RWPE2 (cell line): ENCODE data around the gene LILRA6.

ENCODE experiments used
- ATAC-seq: fragments of 200-7000 bp; cut with Tn5 transposase; 3 replicates; pipeline ENCODE4 v1.9.1; 2021; ENCODE audit warnings: low read depth
- DNase-seq: peaks from one replicate; pipeline ENCODE4 v3.0.0-alpha.2; 2020; ENCODE audit warnings: low spot score
- H3K27ac ChIP-seq: fragments of 450-650 bp; 2 replicates; pipeline ENCODE4 v1.5.1; 2017; ENCODE audit warnings: mild to moderate bottlenecking; ENCODE audit not compliant: poor library complexity, severe bottlenecking
- H3K27me3 ChIP-seq: fragments of 250-450 bp; sonication (Bioruptor Pico); 2 replicates; pipeline ENCODE4 v1.5.1; 2021; ENCODE audit warnings: mild to moderate bottlenecking, moderate library complexity; ENCODE audit not compliant: insufficient read depth, poor library complexity, severe bottlenecking
- H3K36me3 ChIP-seq: fragments of 250-450 bp; sonication (Bioruptor Pico); 2 replicates; pipeline ENCODE4 v1.5.1; 2020; ENCODE audit warnings: low read depth, mild to moderate bottlenecking, moderate library complexity
- H3K4me1 ChIP-seq: fragments of 250-450 bp; sonication (Bioruptor Pico); 2 replicates; pipeline ENCODE4 v1.5.1; 2021; ENCODE audit warnings: mild to moderate bottlenecking, moderate library complexity; ENCODE audit not compliant: insufficient read depth, poor library complexity, severe bottlenecking
- H3K4me3 ChIP-seq: fragments of 250-450 bp; sonication (Bioruptor Pico); 2 replicates; pipeline ENCODE4 v1.5.1; 2021; ENCODE audit warnings: mild to moderate bottlenecking, moderate library complexity; ENCODE audit not compliant: severe bottlenecking
- H3K9me3 ChIP-seq: fragments of 250-450 bp; sonication (Bioruptor Pico); 2 replicates; pipeline ENCODE4 v1.5.1; 2021; ENCODE audit warnings: mild to moderate bottlenecking, moderate library complexity; ENCODE audit not compliant: severe bottlenecking
- CTCF ChIP-seq: fragments of 450-650 bp; IDR thresholded peaks from one replicate; pipeline ENCODE4 v1.5.1; 2017; ENCODE audit warnings: mild to moderate bottlenecking, moderate library complexity; ENCODE audit not compliant: poor library complexity, severe bottlenecking

The LILRA6 gene

GRCh38 chr19:54211235-54211634, 31.4 kb downstream of the LILRA6 start:
- Histone ChIP-seq H3K9me3 (no peaks in the 10 kb centered on the region), H3K27me3 (no peaks in the 10 kb centered on the region), H3K27ac (no peak overlapping the region), H3K36me3 (peaks cover 38% of the 10 kb centered on the region), H3K4me3 (no peak overlapping the region), H3K4me1 (peaks cover 11% of the 10 kb centered on the region)
- DNase-seq, result no peak
- TF ChIP-seq CTCF, result no peak
- ATAC-seq, result no peak

- H3K27me3 ChIP-seq, result no peaks in the 10 kb centered on the region
- H3K9me3 ChIP-seq, result no peaks in the 10 kb centered on the region
- peak overlapping the region; percentile 50 for H3K27ac ChIP-seq
- TF ChIP-seq CTCF, result no peak
- H3K4me1 ChIP-seq, result peaks cover 11% of the 10 kb centered on the region
- no peak overlapping the region for H3K4me3 ChIP-seq
- peaks cover 48% of the 10 kb centered on the region for H3K36me3 ChIP-seq
- ATAC-seq, result peak; percentile 79
- peak; percentile 89 for DNase-seq
Measured at GRCh38 chr19:54209811-54210494, 32.6 kb downstream of the LILRA6 start.

GRCh38 chr19:54209058-54209810, 33.4 kb downstream of the LILRA6 start:
- H3K27me3 ChIP-seq, result no peaks in the 10 kb centered on the region
- TF ChIP-seq CTCF, result no peak
- no peaks in the 10 kb centered on the region for H3K9me3 ChIP-seq
- peaks cover 56% of the 10 kb centered on the region for H3K36me3 ChIP-seq
- ATAC-seq (peak; percentile 26), DNase-seq (no peak)
- peaks cover 17% of the 10 kb centered on the region for H3K4me1 ChIP-seq
- H3K27ac ChIP-seq, result peak overlapping the region; percentile 50
- H3K4me3 ChIP-seq, result no peak overlapping the region

GRCh38 chr19:54208784-54209057, 33.9 kb downstream of the LILRA6 start:
- no peak for TF ChIP-seq CTCF
- DNase-seq (no peak), ATAC-seq (peak; percentile 16)
- Histone ChIP-seq H3K27ac (peak overlapping the region; percentile 50), H3K9me3 (no peaks in the 10 kb centered on the region), H3K27me3 (no peaks in the 10 kb centered on the region), H3K4me1 (peaks cover 21% of the 10 kb centered on the region), H3K4me3 (no peak overlapping the region), H3K36me3 (peaks cover 61% of the 10 kb centered on the region)
